Measurements from ENCODE around the gene PARD3. TPM values are rescaled to one million over a fixed set of nuclear protein-coding genes. Genes with fewer than 3 reads are reported as not detected.

The PARD3 gene
- total RNA-seq, 2 donors from 2014 or later = 31.6 to 41.6 TPM

DNA sequence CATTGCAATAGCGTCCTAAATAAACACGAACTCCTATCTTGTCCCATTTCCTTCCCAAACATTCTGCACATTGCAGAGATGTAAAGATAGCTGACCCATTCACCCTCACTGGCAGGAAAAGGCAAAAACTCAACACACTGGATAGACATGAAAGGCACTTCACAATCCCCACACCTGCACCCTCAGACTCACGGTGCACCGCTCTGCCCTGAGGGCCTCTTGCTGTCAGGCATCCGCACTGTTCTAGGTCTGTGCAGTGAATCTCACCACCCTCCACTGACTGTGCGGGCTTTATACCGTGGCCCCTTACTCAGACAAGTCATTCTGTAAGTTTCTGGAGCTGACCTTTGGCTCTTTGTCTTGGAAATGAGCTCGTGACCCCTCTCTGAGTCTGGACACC, 42.9 kb upstream of the PARD3 start:
- TF ChIP-seq CTCF (IDR thresholded peaks at IDR 0.05) = no peak
- no peaks in the 10 kb centered on the region for H3K27me3 ChIP-seq
- H3K9me3 ChIP-seq = no peaks in the 10 kb centered on the region
- no peak overlapping the region for H3K27ac ChIP-seq
- no peaks in the 10 kb centered on the region for H3K36me3 ChIP-seq
- no peaks in the 10 kb centered on the region for H3K4me1 ChIP-seq
- no peak overlapping the region for H3K4me3 ChIP-seq
- DNase-seq (ENCODE audit: low spot score) = no peak

DNA sequence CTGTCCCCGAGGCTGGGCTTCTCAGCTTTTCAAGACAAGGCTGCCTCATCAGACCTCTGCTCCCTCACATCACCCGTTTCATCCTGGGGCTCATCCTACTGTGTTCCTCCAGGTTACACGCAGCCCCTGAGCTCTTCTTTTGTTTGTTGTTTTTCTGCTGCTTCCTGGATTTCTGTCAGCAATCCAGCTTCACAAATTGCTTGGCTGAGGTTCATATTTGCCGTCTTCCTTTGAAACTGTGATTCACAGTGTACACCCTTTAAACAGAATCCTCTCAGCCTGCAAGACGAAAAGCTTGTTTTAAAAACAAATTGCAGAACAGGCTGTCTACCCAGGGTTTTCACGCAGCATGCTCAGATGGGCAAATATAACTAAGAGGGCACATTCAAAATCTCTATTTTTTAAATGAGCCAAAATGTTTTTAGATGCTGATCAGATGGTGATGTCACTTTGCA, 39.1 kb upstream of the PARD3 start:
- no peak for DNase-seq (ENCODE audit: low spot score)
- H3K4me3 ChIP-seq = no peak overlapping the region
- no peaks in the 10 kb centered on the region for H3K27me3 ChIP-seq
- H3K4me1 ChIP-seq = no peaks in the 10 kb centered on the region
- no peak for TF ChIP-seq CTCF (IDR thresholded peaks at IDR 0.05)
- no peaks in the 10 kb centered on the region for H3K9me3 ChIP-seq
- H3K27ac ChIP-seq = no peak overlapping the region
- H3K36me3 ChIP-seq = no peaks in the 10 kb centered on the region

- Histone ChIP-seq H3K4me3 (no peak overlapping the region), H3K9me3 (no peaks in the 10 kb centered on the region), H3K27ac (no peak overlapping the region), H3K4me1 (no peaks in the 10 kb centered on the region), H3K36me3 (no peaks in the 10 kb centered on the region), H3K27me3 (no peaks in the 10 kb centered on the region)
- TF ChIP-seq CTCF (IDR thresholded peaks at IDR 0.05) = no peak
- DNase-seq (ENCODE audit: low spot score) = no peak
Measured at GRCh38 chr10:34853357-34853756, 38.3 kb upstream of the PARD3 start.

GRCh38 chr10:34850558-34850957, 35.5 kb upstream of the PARD3 start:
- H3K4me1 ChIP-seq = no peaks in the 10 kb centered on the region
- H3K36me3 ChIP-seq = no peaks in the 10 kb centered on the region
- H3K4me3 ChIP-seq = no peak overlapping the region
- H3K9me3 ChIP-seq = no peaks in the 10 kb centered on the region
- TF ChIP-seq CTCF (IDR thresholded peaks at IDR 0.05) = no peak
- no peak for DNase-seq (ENCODE audit: low spot score)
- H3K27ac ChIP-seq = no peak overlapping the region
- no peaks in the 10 kb centered on the region for H3K27me3 ChIP-seq

- TF ChIP-seq CTCF (IDR thresholded peaks at IDR 0.05) = no peak
- H3K4me3 ChIP-seq = no peak overlapping the region
- no peaks in the 10 kb centered on the region for H3K9me3 ChIP-seq
- no peaks in the 10 kb centered on the region for H3K27me3 ChIP-seq
- DNase-seq (ENCODE audit: low spot score) = no peak
- H3K27ac ChIP-seq = no peak overlapping the region
- H3K4me1 ChIP-seq = no peaks in the 10 kb centered on the region
- H3K36me3 ChIP-seq = no peaks in the 10 kb centered on the region
Measured at GRCh38 chr10:34850036-34850435, 34.9 kb upstream of the PARD3 start.

GRCh38 chr10:34845070-34845469, 30.0 kb upstream of the PARD3 start:
- TF ChIP-seq CTCF (IDR thresholded peaks at IDR 0.05) = no peak
- Histone ChIP-seq H3K4me3 (no peak overlapping the region), H3K4me1 (no peaks in the 10 kb centered on the region), H3K9me3 (no peaks in the 10 kb centered on the region), H3K27ac (no peak overlapping the region), H3K36me3 (no peaks in the 10 kb centered on the region), H3K27me3 (no peaks in the 10 kb centered on the region)
- no peak for DNase-seq (ENCODE audit: low spot score)
